Measurements from ENCODE around the gene FANCB.
A peak's percentile ranks its signal among the peaks of the same experiment; 100 is the strongest.

Gene FANCB

GRCh38 chrX:14872851-14873675 lies at the start of gene FANCB, which contains the start of gene MOSPD2:
Gene FANCB, minus strand, starts transcription at chrX:14873069. Its CDS starts 7,559 bp downstream, at chrX:14865510.
Gene MOSPD2, plus strand, starts transcription at chrX:14873421. Its CDS starts 108 bp downstream, at chrX:14873529.
- peak; percentile 83 for DNase-seq (ENCODE audit: low spot score)

- peak; percentile 24 for DNase-seq (ENCODE audit: low spot score)
These were observed 49.6 kb upstream of the FANCB start for GRCh38 chrX:14922437-14922836.

GRCh38 chrX:14920196-14920595 lies 47.3 kb upstream of the FANCB start:
- no peak for DNase-seq (ENCODE audit: low spot score)

GRCh38 chrX:14919407-14919806 lies 46.5 kb upstream of the FANCB start:
- no peak for DNase-seq (ENCODE audit: low spot score)

GRCh38 chrX:14916017-14916674 lies 43.3 kb upstream of the FANCB start:
- no peak for DNase-seq (ENCODE audit: low spot score)

GRCh38 chrX:14915596-14915995 lies 42.7 kb upstream of the FANCB start:
- no peak for DNase-seq (ENCODE audit: low spot score)

- no peak for DNase-seq (ENCODE audit: low spot score)
These were observed 40.4 kb upstream of the FANCB start for GRCh38 chrX:14913241-14913640.

GRCh38 chrX:14903891-14904290 lies 31.0 kb upstream of the FANCB start:
- no peak for DNase-seq (ENCODE audit: low spot score)

- DNase-seq (ENCODE audit: low spot score): no peak
These were observed 29.7 kb upstream of the FANCB start for GRCh38 chrX:14902537-14902936.

GRCh38 chrX:14899607-14900006 lies 26.7 kb upstream of the FANCB start:
- peak; percentile 68 for DNase-seq (ENCODE audit: low spot score)

- no peak for DNase-seq (ENCODE audit: low spot score)
These were observed 24.2 kb upstream of the FANCB start for GRCh38 chrX:14897042-14897441.

GRCh38 chrX:14896273-14896672 lies 23.4 kb upstream of the FANCB start:
- DNase-seq (ENCODE audit: low spot score): no peak

GRCh38 chrX:14886252-14886651 lies 13.4 kb upstream of the FANCB start:
- no peak for DNase-seq (ENCODE audit: low spot score)

- no peak for DNase-seq (ENCODE audit: low spot score)
These were observed 11.8 kb upstream of the FANCB start for GRCh38 chrX:14884714-14885113.

GRCh38 chrX:14883826-14884225 lies 11.0 kb upstream of the FANCB start:
- no peak for DNase-seq (ENCODE audit: low spot score)

- no peak for DNase-seq (ENCODE audit: low spot score)
These were observed 2.8 kb upstream of the FANCB start for GRCh38 chrX:14875624-14876023.

- DNase-seq (ENCODE audit: low spot score): no peak
These were observed 794 bp upstream of the FANCB start for GRCh38 chrX:14873676-14874049.

GRCh38 chrX:14872355-14872754 lies 514 bp downstream of the FANCB start:
- no peak for DNase-seq (ENCODE audit: low spot score)

- DNase-seq (ENCODE audit: low spot score): no peak
These were observed 1.1 kb downstream of the FANCB start for GRCh38 chrX:14871767-14872166.

- DNase-seq (ENCODE audit: low spot score): no peak
These were observed 7.7 kb downstream of the FANCB start for GRCh38 chrX:14865201-14865600.

GRCh38 chrX:14864631-14865030 lies 8.2 kb downstream of the FANCB start:
- no peak for DNase-seq (ENCODE audit: low spot score)

GRCh38 chrX:14851526-14851925 lies 21.3 kb downstream of the FANCB start:
- no peak for DNase-seq (ENCODE audit: low spot score)

GRCh38 chrX:14843666-14844065 lies 29.2 kb downstream of the FANCB start:
- no peak for DNase-seq (ENCODE audit: low spot score)

- no peak for DNase-seq (ENCODE audit: low spot score)
These were observed 35.7 kb downstream of the FANCB start for GRCh38 chrX:14837155-14837554.
